Neutrophil (primary cell): ENCODE data around the gene LCE4A.
"Not testable (repeated sequence)": the region's sequence is repeated elsewhere in the genome, so short reads cannot be mapped to it uniquely, and the experiment has no call there.

Experiments
- H3K27ac ChIP-seq: fragments of 200-600 bp; sonication (generic); 2 replicates; pipeline ENCODE4 v1.5.1; 2016; ENCODE audit warnings: mild to moderate bottlenecking, moderate library complexity
- H3K27me3 ChIP-seq: fragments of 200-600 bp; sonication (generic); 2 replicates; pipeline ENCODE4 v1.6.0; 2016; ENCODE audit warnings: mild to moderate bottlenecking
- H3K36me3 ChIP-seq: fragments of 200-600 bp; sonication (generic); 2 replicates; pipeline ENCODE4 v1.5.1; 2017
- H3K4me1 ChIP-seq, 2 experiments: fragments of 200-600 bp in 1 of 2; sonication (generic) in 1 of 2; 1 replicate in 1 of 2; 2 replicates in 1 of 2; pipeline versions ENCODE4 v1.5.1 to v1.6.1; 2013 to 2016; ENCODE audit warnings: low read depth in 1 of 2, low read length in 1 of 2, mild to moderate bottlenecking in 1 of 2, moderate library complexity in 1 of 2; ENCODE audit not compliant: control insufficient read depth in 1 of 2, insufficient read depth in 1 of 2
- H3K4me3 ChIP-seq, 2 experiments: fragments of 200-600 bp in 1 of 2; sonication (generic) in 1 of 2; 1 replicate in 1 of 2; 2 replicates in 1 of 2; pipeline ENCODE4 v1.5.1; 2013 to 2016; ENCODE audit warnings: low read depth in 1 of 2, low read length in 1 of 2, mild to moderate bottlenecking in 1 of 2, moderate library complexity in 1 of 2
- H3K9me3 ChIP-seq: fragments of 200-600 bp; sonication (generic); 2 replicates; pipeline ENCODE4 v1.5.1; 2016
- CTCF ChIP-seq: fragments of 200-600 bp; sonication (generic); IDR thresholded peaks from 2 replicates; pipeline ENCODE4 v1.5.1; 2016; ENCODE audit warnings: antibody characterized with exemption

Gene LCE4A

GRCh38 chr1:152679459-152679858 is 28.5 kb upstream of the LCE4A start:
- no peak for TF ChIP-seq CTCF
- no peak overlapping the region for H3K27ac ChIP-seq
- peaks cover 33% of the 10 kb centered on the region for H3K27me3 ChIP-seq
- no peak overlapping the region for H3K4me3 ChIP-seq
- H3K36me3 ChIP-seq, result no peaks in the 10 kb centered on the region
- H3K9me3 ChIP-seq, result no peaks in the 10 kb centered on the region
- H3K4me1 ChIP-seq, result no peaks in the 10 kb centered on the region

- Histone ChIP-seq H3K4me1 (no peaks in the 10 kb centered on the region), H3K36me3 (no peaks in the 10 kb centered on the region), H3K27ac (no peak overlapping the region), H3K4me3 (no peak overlapping the region), H3K27me3 (peaks cover 32% of the 10 kb centered on the region), H3K9me3 (no peaks in the 10 kb centered on the region)
- TF ChIP-seq CTCF, result no peak
These were observed 26.3 kb upstream of the LCE4A start for GRCh38 chr1:152681616-152682015.

GRCh38 chr1:152683846-152684245 is 24.1 kb upstream of the LCE4A start:
- no peak overlapping the region for H3K4me3 ChIP-seq
- H3K27me3 ChIP-seq, result peaks cover 24% of the 10 kb centered on the region
- no peak overlapping the region for H3K27ac ChIP-seq
- H3K9me3 ChIP-seq, result no peaks in the 10 kb centered on the region
- no peaks in the 10 kb centered on the region for H3K4me1 ChIP-seq
- no peaks in the 10 kb centered on the region for H3K36me3 ChIP-seq
- no peak for TF ChIP-seq CTCF

GRCh38 chr1:152685823-152686222 is 22.1 kb upstream of the LCE4A start, which contains the start of gene LCE2B:
Gene LCE2B (plus strand): TSS chr1:152686123. CDS start chr1:152686844, 721 bp downstream.
- H3K9me3 ChIP-seq, H3K27me3 ChIP-seq, H3K36me3 ChIP-seq, H3K27ac ChIP-seq, H3K4me1 ChIP-seq, H3K4me3 ChIP-seq: not testable (repeated sequence)

- H3K4me1 ChIP-seq, result no peaks in the 10 kb centered on the region
- no peak within 1 kb of the TSS for H3K4me3 ChIP-seq
- H3K27ac ChIP-seq, result no peak within 1 kb of the TSS
- TF ChIP-seq CTCF, result no peak
- H3K9me3 ChIP-seq, result no peaks in the 10 kb centered on the region
- H3K36me3 ChIP-seq, result no peaks in the 10 kb centered on the region
- H3K27me3 ChIP-seq, result peaks cover 5% of the 10 kb centered on the region
These were observed 10.0 kb upstream of the LCE4A start, which contains the start of gene LCE2A for GRCh38 chr1:152697701-152698600. Gene LCE2A (plus strand): TSS chr1:152698345. CDS start chr1:152698902, 557 bp downstream.

- TF ChIP-seq CTCF, result no peak
- Histone ChIP-seq H3K27ac (no peak overlapping the region), H3K4me1 (no peaks in the 10 kb centered on the region), H3K9me3 (no peaks in the 10 kb centered on the region), H3K36me3 (no peaks in the 10 kb centered on the region), H3K27me3 (peaks cover 5% of the 10 kb centered on the region), H3K4me3 (no peak overlapping the region)
These were observed 8.2 kb upstream of the LCE4A start for GRCh38 chr1:152699746-152700145.
